Measurements from ENCODE around the gene FNDC3B.

- TF ChIP-seq POLR2A (IDR thresholded peaks at IDR 0.05; ENCODE audit: low read depth, low read length) = no peak
- TF ChIP-seq POLR2AphosphoS5 (IDR thresholded peaks at IDR 0.05; ENCODE audit: low read depth, low read length) = no peak
Measured at GRCh38 chr3:172291650-172292049, 252.3 kb downstream of the FNDC3B start.

Data from GM12892 (cell line).